ENCODE results near the gene PAXIP1. TPM values are rescaled to one million over a fixed set of nuclear protein-coding genes. Genes with fewer than 3 reads are reported as not detected.
"Not testable (repeated sequence)": the region's sequence is repeated elsewhere in the genome, so short reads cannot be mapped to it uniquely, and the experiment has no call there.

The PAXIP1 gene
- total RNA-seq (10 to 100 TPM; 16.0 to 18.8 TPM), polyA plus RNA-seq (1 to 10 TPM in 1 of 2 donors, under 1 TPM in 1; 0.98 to 2.3 TPM)

DNA sequence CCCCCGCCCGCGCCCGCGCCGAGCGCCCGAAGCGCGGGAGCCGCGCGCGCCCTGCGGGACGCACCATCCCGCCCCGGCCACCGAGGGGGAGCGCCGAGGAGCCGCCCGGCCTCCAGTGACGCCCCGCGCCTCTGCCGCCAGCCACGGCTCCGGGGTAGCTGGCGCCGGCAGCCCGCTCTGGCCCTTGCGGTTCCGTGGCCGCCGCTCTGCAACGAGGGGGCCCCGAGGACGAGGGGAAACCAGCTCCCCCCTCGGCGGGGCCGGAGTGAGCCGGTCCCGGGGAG, at the start of gene PAXIP1:
Gene PAXIP1 (minus strand): TSS at position 33 of the 284 bp plus-strand sequence. CDS start 195 bp downstream, outside the sequence.
- Histone ChIP-seq H3K4me3 (ENCODE audit: low read length in 2 of 2) (peak within 1 kb of the TSS; percentile 81 to 91), H3K27me3 (ENCODE audit: insufficient read depth, low read length) (no peaks in the 10 kb centered on the region), H3K9me3 (ENCODE audit: control insufficient read depth in 1 of 2, low read length in 2 of 2) (no peaks in the 10 kb centered on the region), H3K4me1 (ENCODE audit: insufficient read depth, low read length) (peaks cover 19% of the 10 kb centered on the region), H3K36me3 (ENCODE audit: insufficient read depth, low read length) (peaks cover under 1% of the 10 kb centered on the region), H3K27ac (ENCODE audit: low read depth, low read length) (peak within 1 kb of the TSS; percentile 84)
- Mint-ChIP-seq H3K4me1 (peaks cover 8 to 16% (median 12%) of the 10 kb centered on the region in 4 donors), H3K27me3 (no peaks in the 10 kb centered on the region), H3K4me3 (peak within 1 kb of the TSS; percentile 93 to 97 (median 95)), H3K27ac (peak within 1 kb of the TSS; percentile 38 to 96 (median 95)), H3K9me3 (peaks cover 0 to 3% (median 0%) of the 10 kb centered on the region in 8 donors), H3K36me3 (peaks cover 0 to 7% of the 10 kb centered on the region in 2 donors)
- peak in 3 of 5 donors; percentile 66 to 83 (median 81) for DNase-seq
- ChIA-PET CTCF (ENCODE audit: partially characterized antibody) (interaction anchor here (9.8 kb wide), 1 partner anchor 75 kb away, joined by 72 read pairs; no protein-coding TSS in a partner anchor), POLR2A (ENCODE audit: partially characterized antibody) (interaction anchor here (0.6 to 3.3 kb wide), 8 partner anchors 11 to 641 kb away, joined by 3 to 33 read pairs (median 9); partner anchors contain the start of genes INSIG1 and RBM33)
- intact Hi-C loops (cut with micrococcal nuclease): loop anchor here (1.0 to 10.0 kb wide), 5 partner anchors 75 to 1892 kb away; partner anchors contain the start of genes INSIG1 and LMBR1

DNA sequence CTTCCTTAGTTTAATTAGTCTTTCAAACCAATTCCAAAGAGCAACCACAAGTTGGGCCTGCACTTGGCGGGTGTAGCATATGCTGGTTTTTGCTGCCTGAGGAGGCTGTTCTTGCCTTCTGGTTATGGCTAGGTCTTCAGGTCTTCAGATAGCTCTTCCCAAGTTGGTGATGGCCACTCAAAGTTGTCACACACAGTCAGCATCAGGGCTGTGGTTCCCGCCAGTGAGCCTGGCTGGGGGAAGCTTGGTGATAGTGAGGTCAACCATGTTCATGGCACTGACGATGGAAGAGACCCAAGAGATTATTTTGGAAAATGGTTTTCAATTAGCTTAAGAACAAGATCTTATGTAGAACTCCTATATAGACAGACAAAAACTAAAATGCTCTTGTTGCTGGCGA, 48.4 kb upstream of the PAXIP1 start:
- intact Hi-C loops (cut with micrococcal nuclease): no loop called here
- H3K27ac ChIP-seq (ENCODE audit: low read depth, low read length): no peak overlapping the region
- no peaks in the 10 kb centered on the region for H3K4me1 Mint-ChIP-seq
- H3K4me3 ChIP-seq (ENCODE audit: low read length in 2 of 2): no peak overlapping the region
- peaks cover 11 to 12% of the 10 kb centered on the region in 2 donors for H3K27me3 Mint-ChIP-seq
- H3K27me3 ChIP-seq (ENCODE audit: insufficient read depth, low read length): no peaks in the 10 kb centered on the region
- CTCF ChIA-PET (ENCODE audit: partially characterized antibody): no interaction called here
- DNase-seq: no peak
- H3K9me3 ChIP-seq (ENCODE audit: control insufficient read depth in 1 of 2, low read length in 2 of 2): no peaks in the 10 kb centered on the region
- no peak overlapping the region for H3K27ac Mint-ChIP-seq
- no peaks in the 10 kb centered on the region for H3K4me1 ChIP-seq (ENCODE audit: insufficient read depth, low read length)
- POLR2A ChIA-PET (ENCODE audit: partially characterized antibody): no interaction called here
- H3K9me3 Mint-ChIP-seq: no peaks in the 10 kb centered on the region
- no peaks in the 10 kb centered on the region for H3K36me3 Mint-ChIP-seq
- H3K36me3 ChIP-seq (ENCODE audit: insufficient read depth, low read length): no peaks in the 10 kb centered on the region
- no peak overlapping the region for H3K4me3 Mint-ChIP-seq

DNA sequence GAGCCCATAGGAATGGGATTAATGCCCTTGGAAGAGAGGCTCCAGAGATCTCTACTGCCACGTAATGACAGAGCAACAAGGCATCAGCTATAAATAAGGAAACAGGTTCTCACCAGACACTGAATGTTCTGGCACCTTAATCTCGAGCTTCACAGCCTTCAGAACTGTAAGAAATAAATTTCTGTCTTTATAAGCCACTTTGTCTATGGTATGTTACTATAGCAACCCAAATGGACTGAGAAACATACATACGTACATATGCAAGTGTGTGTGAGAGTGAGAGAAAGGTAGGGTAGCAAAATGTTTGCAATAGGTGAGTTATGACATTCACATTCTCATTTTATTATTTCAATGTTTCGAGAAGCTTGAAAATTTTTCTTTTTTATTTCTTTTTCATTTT, 45.1 kb upstream of the PAXIP1 start:
- H3K27me3 Mint-ChIP-seq: peaks cover 5 to 7% of the 10 kb centered on the region in 2 donors
- Histone ChIP-seq H3K27ac (ENCODE audit: low read depth, low read length) (no peak overlapping the region), H3K4me3 (ENCODE audit: low read length in 2 of 2) (no peak overlapping the region), H3K9me3 (ENCODE audit: control insufficient read depth in 1 of 2, low read length in 2 of 2) (no peaks in the 10 kb centered on the region), H3K27me3 (ENCODE audit: insufficient read depth, low read length) (no peaks in the 10 kb centered on the region), H3K36me3 (ENCODE audit: insufficient read depth, low read length) (no peaks in the 10 kb centered on the region), H3K4me1 (ENCODE audit: insufficient read depth, low read length) (no peaks in the 10 kb centered on the region)
- intact Hi-C loops (cut with micrococcal nuclease): no loop called here
- no peaks in the 10 kb centered on the region for H3K4me1 Mint-ChIP-seq
- CTCF ChIA-PET (ENCODE audit: partially characterized antibody): no interaction called here
- POLR2A ChIA-PET (ENCODE audit: partially characterized antibody): no interaction called here
- no peaks in the 10 kb centered on the region for H3K36me3 Mint-ChIP-seq
- no peak overlapping the region for H3K4me3 Mint-ChIP-seq
- no peak overlapping the region for H3K27ac Mint-ChIP-seq
- DNase-seq: no peak
- H3K9me3 Mint-ChIP-seq: peaks cover 0 to 2% (median 0%) of the 10 kb centered on the region in 8 donors

DNA sequence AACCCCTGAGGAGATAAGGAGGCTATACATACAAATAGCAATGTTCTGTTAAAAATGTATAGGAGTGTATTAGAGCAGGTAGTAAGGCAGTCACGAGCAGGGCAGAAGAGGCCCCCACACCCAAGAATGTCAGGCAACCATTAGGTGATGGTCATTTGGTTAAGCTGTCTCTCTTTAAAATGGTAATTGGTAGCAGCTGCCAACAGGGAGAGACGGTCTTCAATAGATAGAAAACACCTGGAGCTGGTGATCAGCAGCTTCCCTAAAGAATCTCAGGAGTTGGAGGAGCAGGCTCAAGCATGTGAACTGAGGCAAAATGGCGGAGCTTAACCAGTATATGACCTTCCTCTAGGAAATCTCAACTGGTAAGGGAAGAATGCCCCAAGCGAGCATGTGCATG, 40.8 kb upstream of the PAXIP1 start:
- H3K4me1 Mint-ChIP-seq: no peaks in the 10 kb centered on the region
- H3K27ac Mint-ChIP-seq: no peak overlapping the region

GRCh38 chr7:155038335-155038734, 35.4 kb upstream of the PAXIP1 start:
- no peak for DNase-seq
- ChIA-PET POLR2A (ENCODE audit: partially characterized antibody) (no interaction called here), CTCF (ENCODE audit: partially characterized antibody) (interaction anchor here (0.7 kb wide), 1 partner anchor 561 kb away, joined by 4 read pairs; no protein-coding TSS in a partner anchor)
- no peak overlapping the region for H3K27ac Mint-ChIP-seq
- Histone ChIP-seq H3K9me3 (ENCODE audit: control insufficient read depth in 1 of 2, low read length in 2 of 2) (no peaks in the 10 kb centered on the region), H3K4me3 (ENCODE audit: low read length in 2 of 2) (no peak overlapping the region), H3K36me3 (ENCODE audit: insufficient read depth, low read length) (no peaks in the 10 kb centered on the region), H3K27me3 (ENCODE audit: insufficient read depth, low read length) (no peaks in the 10 kb centered on the region), H3K4me1 (ENCODE audit: insufficient read depth, low read length) (no peaks in the 10 kb centered on the region), H3K27ac (ENCODE audit: low read depth, low read length) (no peak overlapping the region)
- H3K4me1 Mint-ChIP-seq: no peaks in the 10 kb centered on the region
- H3K4me3 Mint-ChIP-seq: no peak overlapping the region
- H3K36me3 Mint-ChIP-seq: no peaks in the 10 kb centered on the region
- intact Hi-C loops (cut with micrococcal nuclease): no loop called here
- peaks cover 27 to 34% of the 10 kb centered on the region in 2 donors for H3K27me3 Mint-ChIP-seq
- H3K9me3 Mint-ChIP-seq: peaks cover 0 to 5% (median 0%) of the 10 kb centered on the region in 8 donors

More for the DNA sequence above, 40.8 kb upstream of the PAXIP1 start:
- Mint-ChIP-seq H3K36me3 (no peaks in the 10 kb centered on the region), H3K9me3 (peaks cover 0 to 5% (median 0%) of the 10 kb centered on the region in 8 donors), H3K4me3 (no peak overlapping the region), H3K27me3 (peaks cover 20 to 22% of the 10 kb centered on the region in 2 donors)
- CTCF ChIA-PET (ENCODE audit: partially characterized antibody): no interaction called here
- Histone ChIP-seq H3K27me3 (ENCODE audit: insufficient read depth, low read length) (no peaks in the 10 kb centered on the region), H3K27ac (ENCODE audit: low read depth, low read length) (no peak overlapping the region), H3K4me1 (ENCODE audit: insufficient read depth, low read length) (no peaks in the 10 kb centered on the region), H3K36me3 (ENCODE audit: insufficient read depth, low read length) (no peaks in the 10 kb centered on the region), H3K9me3 (ENCODE audit: control insufficient read depth in 1 of 2, low read length in 2 of 2) (no peaks in the 10 kb centered on the region), H3K4me3 (ENCODE audit: low read length in 2 of 2) (no peak overlapping the region)
- POLR2A ChIA-PET (ENCODE audit: partially characterized antibody): no interaction called here
- DNase-seq: no peak
- intact Hi-C loops (cut with micrococcal nuclease): no loop called here

DNA sequence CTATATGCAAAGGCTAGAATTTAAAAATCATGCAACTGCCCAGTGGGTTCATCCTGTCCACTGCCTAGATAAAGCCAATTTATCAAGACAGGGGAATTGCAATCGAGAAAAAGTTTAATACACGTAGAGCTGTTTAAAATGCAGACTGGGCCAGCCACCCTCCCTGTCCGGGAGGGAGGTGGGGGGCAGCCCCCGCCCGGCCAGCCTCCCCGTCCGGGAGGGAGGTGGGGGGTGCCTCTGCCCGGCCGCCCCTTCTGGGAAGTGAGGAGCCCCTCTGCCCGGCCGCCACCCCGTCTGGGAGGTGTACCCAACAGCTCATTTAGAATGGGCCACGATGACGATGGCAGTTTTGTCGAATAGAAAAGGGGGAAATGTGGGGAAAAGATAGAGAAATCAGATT, 31.6 kb upstream of the PAXIP1 start:
- H3K27me3 Mint-ChIP-seq: peaks cover 22 to 27% of the 10 kb centered on the region in 2 donors
- H3K27ac Mint-ChIP-seq; DNase-seq; H3K27me3 ChIP-seq (ENCODE audit: insufficient read depth, low read length); H3K4me3 ChIP-seq (ENCODE audit: low read length in 2 of 2); H3K4me1 Mint-ChIP-seq; H3K36me3 Mint-ChIP-seq; H3K4me3 Mint-ChIP-seq; H3K27ac ChIP-seq (ENCODE audit: low read depth, low read length); POLR2A ChIA-PET (ENCODE audit: partially characterized antibody); H3K4me1 ChIP-seq (ENCODE audit: insufficient read depth, low read length); H3K9me3 Mint-ChIP-seq; H3K9me3 ChIP-seq (ENCODE audit: control insufficient read depth in 1 of 2, low read length in 2 of 2); H3K36me3 ChIP-seq (ENCODE audit: insufficient read depth, low read length); intact Hi-C loops (cut with micrococcal nuclease): not testable (repeated sequence)
- CTCF ChIA-PET (ENCODE audit: partially characterized antibody): interaction anchor here (0.7 kb wide), 1 partner anchor 485 kb away, joined by 3 read pairs; no protein-coding TSS in a partner anchor

- no peaks in the 10 kb centered on the region for H3K36me3 Mint-ChIP-seq
- intact Hi-C loops (cut with micrococcal nuclease): no loop called here
- H3K36me3 ChIP-seq (ENCODE audit: insufficient read depth, low read length): no peaks in the 10 kb centered on the region
- no peaks in the 10 kb centered on the region for H3K27me3 ChIP-seq (ENCODE audit: insufficient read depth, low read length)
- no peak overlapping the region for H3K4me3 ChIP-seq (ENCODE audit: low read length in 2 of 2)
- peaks cover 20 to 22% of the 10 kb centered on the region in 2 donors for H3K27me3 Mint-ChIP-seq
- ChIA-PET POLR2A (ENCODE audit: partially characterized antibody) (no interaction called here), CTCF (ENCODE audit: partially characterized antibody) (interaction anchor here (0.7 kb wide), 1 partner anchor 34 kb away, joined by 3 read pairs; no protein-coding TSS in a partner anchor)
- no peak for DNase-seq
- no peaks in the 10 kb centered on the region for H3K4me1 Mint-ChIP-seq
- H3K27ac ChIP-seq (ENCODE audit: low read depth, low read length): no peak overlapping the region
- H3K9me3 ChIP-seq (ENCODE audit: control insufficient read depth in 1 of 2, low read length in 2 of 2): no peaks in the 10 kb centered on the region
- H3K4me1 ChIP-seq (ENCODE audit: insufficient read depth, low read length): no peaks in the 10 kb centered on the region
- H3K27ac Mint-ChIP-seq: no peak overlapping the region
- H3K9me3 Mint-ChIP-seq: no peaks in the 10 kb centered on the region
- H3K4me3 Mint-ChIP-seq: no peak overlapping the region
Observed at GRCh38 chr7:155032978-155033377, 30.1 kb upstream of the PAXIP1 start.
